ENCODE results near the gene ANKRD16.

DNA sequence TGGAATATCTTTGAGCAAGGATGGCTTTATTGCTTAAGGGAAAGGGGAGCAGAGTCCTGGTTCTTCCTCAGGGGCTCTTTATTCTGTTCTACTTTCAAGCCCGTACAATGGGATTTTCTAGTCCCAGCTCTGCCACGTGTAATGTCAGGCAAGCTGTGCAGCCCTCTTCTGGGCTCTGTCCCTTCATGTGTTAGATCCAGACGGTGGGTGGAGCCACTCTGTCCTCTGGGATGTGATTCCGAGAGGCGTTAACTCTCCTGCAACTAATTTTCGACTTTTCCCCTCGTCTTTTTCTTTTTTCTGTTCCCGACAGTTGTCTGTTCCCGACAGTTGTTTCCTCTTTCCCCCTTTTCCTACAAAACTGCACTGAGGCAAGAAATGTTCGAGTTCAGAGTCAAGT is 35.2 kb upstream of the ANKRD16 start:
- TF ChIP-seq CTCF (IDR thresholded peaks at IDR 0.05): no peak
- no peak for TF ChIP-seq POLR2A (IDR thresholded peaks at IDR 0.05)
